Mesodermal cell (in vitro differentiated cells): ENCODE measurements around the gene DCAF6.

Source experiments
- H3K27ac ChIP-seq: 2 replicates; pipeline ENCODE4 v1.7.0; 2013; ENCODE audit warnings: mild to moderate bottlenecking, low read depth, low read length, moderate library complexity; ENCODE audit not compliant: severe bottlenecking
- H3K36me3 ChIP-seq: 2 replicates; pipeline ENCODE4 v1.7.1; 2013; ENCODE audit warnings: mild to moderate bottlenecking, low read length, moderate library complexity; ENCODE audit not compliant: control insufficient read depth, insufficient read depth
- H3K4me1 ChIP-seq: one replicate; pipeline ENCODE4 v1.7.1; 2013; ENCODE audit warnings: mild to moderate bottlenecking, low read length; ENCODE audit not compliant: insufficient read depth, control insufficient read depth, poor library complexity, severe bottlenecking
- H3K4me3 ChIP-seq: 2 replicates; pipeline ENCODE4 v1.7.0; 2013; ENCODE audit warnings: low read length, control low read depth, mild to moderate bottlenecking; ENCODE audit not compliant: insufficient read depth, poor library complexity, severe bottlenecking; ENCODE audit errors: extremely low read depth
- H3K9me3 ChIP-seq: 2 replicates; pipeline ENCODE4 v1.7.1; 2013; ENCODE audit warnings: mild to moderate bottlenecking, low read length, moderate library complexity; ENCODE audit not compliant: control insufficient read depth
- WGBS, 2 experiments: methylation state at CpG; one replicate each; pipeline ENCODE4 v1.1.5; 2013; ENCODE audit warnings: missing lambda C conversion rate in 2 of 2; ENCODE audit not compliant: insufficient coverage in 2 of 2; 5-methylcytosine and 5-hydroxymethylcytosine counted together

DCAF6 gene

DNA sequence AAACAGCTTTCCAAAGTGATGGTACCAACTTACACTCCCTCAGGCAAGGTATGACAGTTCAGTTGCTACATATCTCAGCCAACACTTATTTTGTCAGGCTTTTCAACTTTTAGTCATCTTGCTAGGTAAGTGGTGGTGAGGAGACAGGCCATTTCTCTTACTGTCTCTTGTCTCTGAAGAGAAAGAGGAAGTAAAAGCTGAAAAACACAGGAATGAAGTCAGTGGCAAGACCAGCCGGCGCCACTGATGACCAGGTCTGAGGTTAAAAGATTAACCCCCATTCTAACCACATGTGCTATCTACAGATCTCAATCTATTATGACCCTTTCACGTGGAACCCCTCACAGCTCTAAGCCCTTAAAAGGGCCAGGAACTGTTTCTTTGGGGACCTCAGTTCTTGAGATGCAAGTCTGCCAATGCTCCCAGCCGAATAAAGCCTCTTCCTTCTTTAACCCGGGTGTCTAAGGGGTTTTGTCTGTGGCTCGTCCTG is 26.7 kb upstream of the DCAF6 start:
- Histone ChIP-seq H3K4me3 (no peak overlapping the region), H3K9me3 (peaks cover 14% of the 10 kb centered on the region), H3K27ac (no peak overlapping the region), H3K4me1 (peaks cover 11% of the 10 kb centered on the region), H3K36me3 (no peaks in the 10 kb centered on the region)
- WGBS, 2 experiments: 50 to 90% methylated on average over 1 to 5 of the region's 6 CpGs

DNA sequence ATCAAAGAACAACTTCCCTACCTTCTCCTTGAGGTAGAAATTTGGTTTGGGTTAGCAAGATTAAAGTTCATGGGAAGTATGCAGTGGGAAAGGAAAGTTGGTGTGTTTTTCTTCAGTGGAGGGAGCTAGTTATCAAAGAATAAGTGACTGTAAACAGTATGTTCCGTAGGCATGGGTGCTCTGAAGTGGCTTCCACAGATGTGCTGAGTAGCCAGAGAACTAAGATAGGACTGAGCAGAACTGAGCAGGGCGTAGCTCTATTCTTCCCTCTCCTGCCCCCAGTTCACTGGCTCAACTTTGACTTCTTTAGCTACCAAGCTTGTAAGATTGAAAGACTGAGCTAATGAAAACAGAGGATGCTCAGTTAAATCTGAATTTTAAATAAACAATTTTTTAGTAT is 26.0 kb upstream of the DCAF6 start:
- Histone ChIP-seq H3K27ac (no peak overlapping the region), H3K36me3 (no peaks in the 10 kb centered on the region), H3K4me1 (peaks cover 3% of the 10 kb centered on the region), H3K9me3 (peaks cover 14% of the 10 kb centered on the region), H3K4me3 (no peak overlapping the region)
- 100% methylated on average over 1 to 2 of the region's 2 CpGs for WGBS, 2 experiments

DNA sequence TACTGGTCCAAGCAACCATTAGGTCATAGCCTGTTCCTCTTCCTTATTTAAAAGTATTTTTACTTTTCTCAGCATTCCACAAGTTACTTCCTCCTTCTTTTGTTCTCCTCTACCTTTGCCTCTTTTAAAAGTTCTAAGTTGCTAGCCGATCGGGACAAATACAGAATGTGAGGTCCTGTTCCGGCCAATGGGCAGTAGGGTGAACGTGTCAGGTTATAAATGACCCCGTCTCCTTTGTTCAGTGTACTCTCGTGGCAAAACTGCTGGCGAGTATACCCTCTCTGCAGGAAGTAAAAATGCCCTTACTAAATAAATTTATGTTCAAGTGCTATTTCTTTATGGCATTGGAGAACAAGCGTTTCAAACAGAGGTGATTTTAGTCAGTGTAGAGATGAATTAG is 25.1 kb upstream of the DCAF6 start:
- WGBS, 2 experiments: 94 to 97% methylated on average over 4 to 5 of the region's 8 CpGs
- Histone ChIP-seq H3K4me3 (no peak overlapping the region), H3K36me3 (peaks cover 5% of the 10 kb centered on the region), H3K4me1 (no peaks in the 10 kb centered on the region), H3K27ac (no peak overlapping the region), H3K9me3 (peaks cover 14% of the 10 kb centered on the region)

DNA sequence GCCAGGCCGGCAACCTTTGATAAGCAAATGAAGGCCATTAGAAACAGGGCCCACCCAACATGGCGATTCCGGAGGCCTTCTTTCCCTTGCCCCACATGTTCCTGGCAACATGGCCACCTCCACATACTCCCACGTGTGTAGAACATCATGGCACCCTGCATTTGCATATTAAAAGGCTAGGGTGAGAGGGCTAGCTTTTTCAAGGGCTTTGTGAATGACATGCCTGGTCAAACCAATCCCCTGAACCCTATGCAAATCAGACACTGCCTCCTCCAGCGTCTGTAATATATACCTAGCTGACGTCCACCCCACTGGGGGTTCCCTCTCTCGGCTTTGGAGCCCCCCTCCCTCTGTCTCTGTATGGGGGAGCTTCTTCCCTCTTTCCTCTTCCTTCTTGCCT is 24.2 kb upstream of the DCAF6 start:
- 83 to 85% methylated on average over 2 to 5 of the region's 7 CpGs for WGBS, 2 experiments
- no peaks in the 10 kb centered on the region for H3K4me1 ChIP-seq
- H3K9me3 ChIP-seq: peaks cover 14% of the 10 kb centered on the region
- no peak overlapping the region for H3K27ac ChIP-seq
- peaks cover 13% of the 10 kb centered on the region for H3K36me3 ChIP-seq
- no peak overlapping the region for H3K4me3 ChIP-seq

DNA sequence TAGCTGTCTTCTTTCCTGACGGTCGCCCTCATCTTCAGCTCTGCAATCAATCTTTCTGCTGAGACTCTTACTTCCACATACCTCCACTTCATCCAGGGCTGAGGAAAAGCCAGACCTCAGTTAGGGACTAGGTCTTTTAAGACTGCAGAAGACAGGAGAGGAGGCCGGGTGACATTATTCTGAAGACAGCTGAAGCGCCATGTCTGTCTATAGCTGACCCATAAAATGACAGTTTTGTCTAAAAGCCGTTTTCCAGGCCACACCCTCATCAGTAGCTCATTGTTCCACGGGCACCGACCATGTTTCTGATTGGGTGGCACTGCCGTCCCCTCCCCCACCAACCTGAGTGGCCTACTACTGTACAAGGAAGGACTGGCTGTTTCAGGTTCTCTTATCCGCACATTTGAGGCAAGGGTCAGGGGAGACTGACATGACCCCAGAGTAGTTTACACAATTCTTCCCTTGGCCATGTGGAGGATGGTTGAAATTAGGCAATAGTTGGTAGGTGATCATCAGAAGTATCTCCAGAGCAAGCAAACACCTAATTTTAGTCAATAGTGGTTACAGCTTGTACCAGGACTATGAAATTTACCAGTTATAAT is 22.5 kb upstream of the DCAF6 start, which contains the start of gene ADCY10:
TSS of gene ADCY10 (minus strand) at position 240 of the 602 bp plus-strand sequence. CDS start 8,994 bp downstream, outside the sequence.
- Histone ChIP-seq H3K9me3 (peaks cover 14% of the 10 kb centered on the region), H3K36me3 (peaks cover 15% of the 10 kb centered on the region), H3K27ac (no peak within 1 kb of the TSS), H3K4me3 (no peak within 1 kb of the TSS), H3K4me1 (no peaks in the 10 kb centered on the region)
- WGBS, 2 experiments: 91 to 92% methylated on average over 5 to 6 of the region's 9 CpGs

DNA sequence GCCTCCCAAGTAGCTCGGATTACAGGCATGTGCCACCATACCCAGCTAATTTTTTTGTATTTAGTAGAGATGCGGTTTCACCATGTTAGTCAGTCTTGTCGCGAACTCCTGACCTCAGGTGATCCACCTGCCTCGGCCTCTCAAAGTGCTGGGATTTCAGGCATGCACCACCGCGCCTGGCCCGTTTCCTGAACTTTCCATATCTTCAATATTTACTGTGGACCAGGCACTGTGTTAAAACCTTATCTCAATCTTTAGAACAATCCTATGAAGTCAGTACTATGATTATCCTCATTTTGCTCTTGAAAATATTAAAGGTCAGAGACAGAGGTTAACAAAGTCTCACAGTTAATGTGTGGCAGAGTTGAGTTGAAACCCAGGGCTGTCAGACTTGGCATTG is 20.9 kb upstream of the DCAF6 start:
- Histone ChIP-seq H3K9me3 (no peaks in the 10 kb centered on the region), H3K27ac (no peak overlapping the region), H3K36me3 (peaks cover 15% of the 10 kb centered on the region), H3K4me1 (no peaks in the 10 kb centered on the region), H3K4me3 (no peak overlapping the region)
- WGBS, 2 experiments: 90 to 91% methylated on average over 7 to 8 of the region's 8 CpGs

DNA sequence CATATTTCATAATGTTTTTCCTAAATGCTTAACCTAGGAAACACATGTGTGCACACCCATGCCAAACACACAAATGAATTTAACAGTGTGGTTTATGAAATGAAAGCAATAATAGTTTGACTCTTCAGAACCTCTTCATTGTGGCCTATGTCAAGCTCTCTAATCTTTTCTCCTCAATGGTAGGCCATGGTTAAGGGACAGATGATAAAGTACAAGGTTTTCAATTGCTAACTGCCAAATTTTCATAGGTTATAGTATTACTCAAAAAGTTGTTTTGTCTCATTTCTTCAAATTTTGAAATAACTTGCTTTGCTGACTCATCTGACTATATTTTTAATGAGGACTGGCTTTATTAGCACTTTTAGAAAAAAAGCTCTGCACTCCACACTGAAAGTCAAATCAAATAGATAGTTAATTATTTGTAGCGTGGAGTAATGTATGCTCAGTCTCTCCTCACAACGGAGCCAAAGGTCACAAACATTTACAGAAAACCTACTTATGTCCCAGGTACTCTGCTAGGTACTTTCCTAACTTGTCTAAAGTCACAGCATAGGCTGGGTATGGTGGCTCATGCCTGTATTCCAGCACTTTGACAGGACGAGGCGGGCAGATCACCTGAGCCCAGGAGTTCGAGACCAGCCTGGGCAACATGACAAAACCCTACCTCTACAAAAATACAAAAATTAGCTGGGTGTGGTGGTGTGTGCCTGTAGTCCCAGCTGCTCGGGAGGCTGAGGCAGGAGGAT is 19.5 kb upstream of the DCAF6 start:
- Histone ChIP-seq H3K4me1 (no peaks in the 10 kb centered on the region), H3K36me3 (peaks cover 15% of the 10 kb centered on the region), H3K27ac (no peak overlapping the region), H3K9me3 (no peaks in the 10 kb centered on the region), H3K4me3 (no peak overlapping the region)
- WGBS, 2 experiments: 83 to 100% methylated on average over 1 of the region's 6 CpGs

DNA sequence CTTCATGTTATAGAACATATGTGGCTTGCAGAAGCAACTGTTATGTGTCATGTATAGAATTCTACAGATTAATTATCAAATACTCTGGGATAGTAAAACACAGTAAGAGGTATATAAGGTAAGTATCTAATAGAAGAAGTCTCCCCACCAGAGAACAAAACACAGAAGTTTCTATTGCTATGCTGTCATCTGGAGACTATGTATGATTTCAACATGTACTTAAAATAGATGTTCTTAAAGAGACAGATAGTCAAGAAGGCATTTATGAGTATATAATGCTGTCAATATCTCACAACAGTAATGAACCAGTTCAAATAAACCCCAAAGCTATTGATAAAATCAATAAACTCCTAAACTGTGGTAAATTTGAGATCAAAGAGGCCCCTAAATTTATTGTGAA is 14.5 kb upstream of the DCAF6 start:
- Histone ChIP-seq H3K4me1 (peaks cover 3% of the 10 kb centered on the region), H3K9me3 (no peaks in the 10 kb centered on the region), H3K27ac (no peak overlapping the region), H3K36me3 (peaks cover 9% of the 10 kb centered on the region), H3K4me3 (no peak overlapping the region)

DNA sequence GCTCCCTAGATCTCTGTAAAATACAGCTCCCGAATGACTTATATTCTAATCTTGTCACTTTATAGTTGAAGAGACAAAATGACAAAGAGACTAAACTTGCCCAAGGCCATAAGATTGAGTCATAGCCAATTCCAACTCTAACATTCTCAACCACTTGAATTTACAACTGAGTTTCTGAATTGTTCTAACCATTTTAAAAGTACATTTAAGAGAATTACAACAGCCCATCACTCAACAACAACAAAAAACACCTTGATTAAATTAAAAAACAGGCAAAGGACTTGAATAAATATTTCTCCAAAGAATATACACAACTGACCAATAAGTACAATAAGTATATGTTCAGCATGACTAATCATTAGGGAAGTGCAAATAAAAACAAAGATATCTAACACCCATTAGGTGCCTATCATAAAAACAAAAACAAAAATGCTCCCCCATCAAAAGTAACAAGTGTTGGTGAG is 13.8 kb upstream of the DCAF6 start:
- H3K4me1 ChIP-seq: peaks cover 3% of the 10 kb centered on the region
- WGBS, 2 experiments: no CpG with 5 or more reads among the region's 1 CpG
- no peaks in the 10 kb centered on the region for H3K9me3 ChIP-seq
- peaks cover 4% of the 10 kb centered on the region for H3K36me3 ChIP-seq
- no peak overlapping the region for H3K27ac ChIP-seq
- H3K4me3 ChIP-seq: no peak overlapping the region

DNA sequence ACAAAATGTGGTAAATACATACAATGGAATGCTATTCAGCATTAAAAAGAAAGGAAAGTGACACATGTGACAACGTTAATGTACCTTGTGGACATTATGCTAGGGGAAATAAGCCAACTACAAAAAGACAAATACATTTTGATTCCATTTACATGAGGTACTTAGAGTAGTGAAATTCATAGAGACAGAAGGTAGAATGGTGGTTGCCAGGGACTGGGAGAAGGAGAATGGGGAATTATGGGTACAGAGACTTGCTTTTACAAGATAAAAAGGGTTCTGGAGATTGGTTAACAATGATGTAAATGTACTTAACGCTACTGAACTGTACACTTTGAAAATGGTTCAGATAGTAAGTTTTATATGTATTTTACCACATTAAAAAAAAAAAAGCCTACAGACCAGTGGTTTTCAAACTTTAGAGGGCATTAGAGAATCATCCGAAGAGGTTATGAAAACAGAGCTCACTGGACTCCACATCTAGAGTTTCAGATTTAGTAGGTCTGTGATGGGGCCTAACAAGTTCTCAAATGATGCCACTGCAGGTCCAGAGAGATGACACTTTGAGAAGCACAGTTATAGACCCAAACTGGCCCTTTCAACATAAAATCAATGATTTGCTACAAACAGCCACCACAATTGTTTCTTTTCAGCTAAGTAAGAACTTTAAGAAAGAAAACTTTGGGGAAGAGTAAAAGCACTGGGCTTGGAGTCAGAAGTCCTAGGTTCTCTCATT is 13.0 kb upstream of the DCAF6 start:
- 100% methylated on average over 1 of the region's 3 CpGs for WGBS, 2 experiments
- Histone ChIP-seq H3K9me3 (no peaks in the 10 kb centered on the region), H3K36me3 (peaks cover 4% of the 10 kb centered on the region), H3K4me1 (peaks cover 3% of the 10 kb centered on the region), H3K4me3 (no peak overlapping the region), H3K27ac (no peak overlapping the region)
